ENCODE results near the gene RXFP2.

- TF ChIP-seq CTCF (IDR thresholded peaks at IDR 0.05) = no peak
- TF ChIP-seq POLR2A (IDR thresholded peaks at IDR 0.05) = no peak
Observed at GRCh38 chr13:31805841-31806240, 66.5 kb downstream of the RXFP2 start.
